ENCODE results near the gene AKR1C3. TPM values are rescaled to one million over a fixed set of nuclear protein-coding genes. Genes with fewer than 3 reads are reported as not detected.

AKR1C3 gene
- total and polyA plus RNA-seq, 4 donors, result 36.2 to 180 (median 126) TPM

GRCh38 chr10:5155951-5156350 lies 61.7 kb downstream of the AKR1C3 start:
- Histone ChIP-seq H3K4me3 (ENCODE audit: low read length in 2 of 2) (no peak overlapping the region), H3K9me3 (ENCODE audit: control insufficient read depth, low read length) (peaks cover 4% of the 10 kb centered on the region), H3K27ac (ENCODE audit: low read depth in 1 of 2, low read length in 2 of 2) (no peak overlapping the region), H3K4me1 (ENCODE audit: control insufficient read depth in 1 of 2, insufficient read depth in 2 of 2, low read length in 2 of 2) (no peaks in the 10 kb centered on the region), H3K27me3 (ENCODE audit: control insufficient read depth in 1 of 2, insufficient read depth in 2 of 2, low read length in 1 of 2) (no peaks in the 10 kb centered on the region), H3K36me3 (ENCODE audit: control insufficient read depth in 1 of 2, insufficient read depth in 2 of 2, low read length in 1 of 2) (no peaks in the 10 kb centered on the region)
- ATAC-seq (ENCODE audit: low FRiP score) (no peak), DNase-seq (no peak)
- WGBS, 2 donors, result 38 to 49% methylated on average over 1 of the region's 1 CpG
- intact Hi-C loops (cut with DNase I), result no loop called here

Other genes starting within 250 kb of the AKR1C3 start
- gene AKR1C1, start 131.0 kb upstream of the AKR1C3 start, total RNA-seq, result 10 to 100 TPM; 33.6 to 79.0 TPM
- gene AKR1C1, start 131.0 kb upstream of the AKR1C3 start, polyA plus RNA-seq, result 100 to 1,000 TPM; 100 to 311 TPM
- 10 to 100 TPM; 44.7 to 46.8 TPM for gene AKR1C2, start 90.6 kb upstream of the AKR1C3 start, total RNA-seq
- gene AKR1C2, start 90.6 kb upstream of the AKR1C3 start, polyA plus RNA-seq, result 100 to 1,000 TPM in 1 of 2 donors, 10 to 100 TPM in 1; 60.7 to 121 TPM
- under 1 TPM in 1 of 2 donors, not detected in 1; 0.30 TPM for gene AKR1C8, start 90.7 kb downstream of the AKR1C3 start, total RNA-seq
- gene AKR1C8, start 90.7 kb downstream of the AKR1C3 start, polyA plus RNA-seq, result not detected
- gene AKR1C4, start 102.4 kb downstream of the AKR1C3 start, total RNA-seq, result not detected
- not detected for gene AKR1C4, start 102.4 kb downstream of the AKR1C3 start, polyA plus RNA-seq